Neutrophil (primary cell): ENCODE measurements around the gene STAP2.

Experiments used
- H3K27ac ChIP-seq: fragments of 200-600 bp; sonication (generic); 2 replicates; pipeline ENCODE4 v1.5.1; 2016; ENCODE audit warnings: mild to moderate bottlenecking, moderate library complexity
- H3K27me3 ChIP-seq: fragments of 200-600 bp; sonication (generic); 2 replicates; pipeline ENCODE4 v1.6.0; 2016; ENCODE audit warnings: mild to moderate bottlenecking
- H3K36me3 ChIP-seq: fragments of 200-600 bp; sonication (generic); 2 replicates; pipeline ENCODE4 v1.5.1; 2017
- H3K4me1 ChIP-seq, 2 experiments: fragments of 200-600 bp in 1 of 2; sonication (generic) in 1 of 2; 1 replicate in 1 of 2; 2 replicates in 1 of 2; pipeline versions ENCODE4 v1.5.1 to v1.6.1; 2013 to 2016; ENCODE audit warnings: low read depth in 1 of 2, low read length in 1 of 2, mild to moderate bottlenecking in 1 of 2, moderate library complexity in 1 of 2; ENCODE audit not compliant: control insufficient read depth in 1 of 2, insufficient read depth in 1 of 2
- H3K4me3 ChIP-seq, 2 experiments: fragments of 200-600 bp in 1 of 2; sonication (generic) in 1 of 2; 1 replicate in 1 of 2; 2 replicates in 1 of 2; pipeline ENCODE4 v1.5.1; 2013 to 2016; ENCODE audit warnings: low read depth in 1 of 2, low read length in 1 of 2, mild to moderate bottlenecking in 1 of 2, moderate library complexity in 1 of 2
- H3K9me3 ChIP-seq: fragments of 200-600 bp; sonication (generic); 2 replicates; pipeline ENCODE4 v1.5.1; 2016
- TF ChIP-seq, protein P1 (sequence below): fragments of 200-600 bp; sonication (generic); IDR thresholded peaks from 2 replicates; pipeline ENCODE4 v1.5.1; 2016; ENCODE audit warnings: antibody characterized with exemption

The STAP2 gene

GRCh38 chr19:4305257-4305612 lies 33.4 kb downstream of the STAP2 start:
- no peak overlapping the region for H3K4me3 ChIP-seq
- no peak overlapping the region for H3K27ac ChIP-seq
- H3K4me1 ChIP-seq, result no peaks in the 10 kb centered on the region
- no peaks in the 10 kb centered on the region for H3K36me3 ChIP-seq
- peaks cover 33% of the 10 kb centered on the region for H3K27me3 ChIP-seq
- no peaks in the 10 kb centered on the region for H3K9me3 ChIP-seq
- TF ChIP-seq, protein P1, sequence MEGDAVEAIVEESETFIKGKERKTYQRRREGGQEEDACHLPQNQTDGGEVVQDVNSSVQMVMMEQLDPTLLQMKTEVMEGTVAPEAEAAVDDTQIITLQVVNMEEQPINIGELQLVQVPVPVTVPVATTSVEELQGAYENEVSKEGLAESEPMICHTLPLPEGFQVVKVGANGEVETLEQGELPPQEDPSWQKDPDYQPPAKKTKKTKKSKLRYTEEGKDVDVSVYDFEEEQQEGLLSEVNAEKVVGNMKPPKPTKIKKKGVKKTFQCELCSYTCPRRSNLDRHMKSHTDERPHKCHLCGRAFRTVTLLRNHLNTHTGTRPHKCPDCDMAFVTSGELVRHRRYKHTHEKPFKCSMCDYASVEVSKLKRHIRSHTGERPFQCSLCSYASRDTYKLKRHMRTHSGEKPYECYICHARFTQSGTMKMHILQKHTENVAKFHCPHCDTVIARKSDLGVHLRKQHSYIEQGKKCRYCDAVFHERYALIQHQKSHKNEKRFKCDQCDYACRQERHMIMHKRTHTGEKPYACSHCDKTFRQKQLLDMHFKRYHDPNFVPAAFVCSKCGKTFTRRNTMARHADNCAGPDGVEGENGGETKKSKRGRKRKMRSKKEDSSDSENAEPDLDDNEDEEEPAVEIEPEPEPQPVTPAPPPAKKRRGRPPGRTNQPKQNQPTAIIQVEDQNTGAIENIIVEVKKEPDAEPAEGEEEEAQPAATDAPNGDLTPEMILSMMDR, result no peak

DNA sequence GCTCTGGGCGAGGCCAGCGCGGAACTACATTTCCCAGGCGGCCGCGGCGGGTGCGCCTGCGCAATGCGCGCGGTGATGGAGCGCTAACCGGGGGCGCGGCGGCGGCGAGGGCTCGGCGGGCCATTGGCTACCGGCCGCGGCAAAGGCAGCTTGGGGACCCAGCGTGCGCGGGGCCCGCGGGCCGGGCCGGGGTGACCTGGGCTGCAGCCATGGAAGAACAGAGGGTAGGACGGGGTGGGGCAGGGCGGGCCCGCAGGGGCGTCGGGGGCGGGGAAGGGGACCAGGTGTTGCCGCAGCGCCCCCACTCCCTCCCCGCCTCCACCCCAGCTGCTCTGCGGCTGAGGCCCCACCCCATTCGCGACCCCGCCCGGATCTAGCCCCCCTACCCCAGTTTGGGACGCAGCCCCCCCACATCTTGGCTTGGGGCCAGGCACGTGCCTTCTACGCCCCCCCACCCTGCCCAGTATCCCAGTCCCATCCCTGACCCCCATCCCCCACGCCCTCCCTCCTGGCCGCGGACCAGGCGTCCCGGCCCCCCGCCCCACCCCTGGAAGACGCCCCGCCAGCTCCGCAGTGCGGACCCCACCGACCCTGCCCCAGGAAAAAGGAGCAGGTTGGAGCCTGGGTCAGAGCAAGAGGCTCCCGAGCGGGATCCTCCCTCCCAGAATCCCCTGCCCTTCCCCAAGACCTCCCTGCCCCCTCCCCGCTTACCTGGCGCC lies 33.9 kb downstream of the STAP2 start, which contains the start of gene FSD1:
Gene FSD1, plus strand, starts transcription at position 61 of the 719 bp plus-strand sequence. Its CDS starts 149 bp downstream, at position 210.
- Histone ChIP-seq H3K27me3 (peaks cover 33% of the 10 kb centered on the region), H3K9me3 (no peaks in the 10 kb centered on the region), H3K4me1 (no peaks in the 10 kb centered on the region), H3K36me3 (no peaks in the 10 kb centered on the region), H3K27ac (no peak within 1 kb of the TSS), H3K4me3 (no peak within 1 kb of the TSS)
- TF ChIP-seq, protein P1, result no peak

DNA sequence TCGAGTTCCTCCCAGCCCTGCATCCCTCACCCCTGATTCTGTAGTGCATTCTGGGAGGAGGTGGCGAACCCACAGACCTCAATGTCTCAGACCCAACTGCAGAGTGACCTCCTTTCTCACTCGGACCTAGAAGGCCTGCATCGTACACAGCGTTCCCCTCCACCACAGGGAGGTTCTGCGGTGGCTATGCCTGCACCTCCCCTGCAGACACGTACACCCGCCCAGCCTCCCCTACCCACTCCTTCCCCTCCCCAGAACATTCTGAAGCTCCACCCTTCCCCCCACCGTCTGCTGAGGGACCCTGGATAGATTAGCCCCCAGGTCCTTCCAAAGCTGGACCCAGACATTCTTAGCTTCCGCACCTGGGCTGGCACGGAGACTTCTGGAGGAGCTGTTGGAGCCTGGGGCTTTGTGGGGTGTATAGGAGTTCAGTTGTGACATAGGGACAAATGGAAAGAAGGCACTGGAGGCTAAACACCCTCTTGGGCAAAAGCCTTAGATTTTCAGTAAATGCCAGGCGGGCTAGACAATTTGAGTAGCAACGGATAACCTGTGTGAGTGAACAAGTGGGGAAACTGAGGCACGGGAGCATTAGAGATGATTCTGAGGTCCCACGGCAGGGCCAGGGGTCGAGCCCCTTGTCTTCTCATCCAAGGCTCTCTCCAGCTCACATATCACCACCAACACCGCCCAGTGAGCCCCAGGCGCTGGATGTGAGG lies 34.6 kb downstream of the STAP2 start:
- no peak overlapping the region for H3K27ac ChIP-seq
- no peaks in the 10 kb centered on the region for H3K36me3 ChIP-seq
- no peaks in the 10 kb centered on the region for H3K4me1 ChIP-seq
- H3K27me3 ChIP-seq, result peaks cover 33% of the 10 kb centered on the region
- H3K4me3 ChIP-seq, result no peak overlapping the region
- TF ChIP-seq, protein P1, result no peak
- no peaks in the 10 kb centered on the region for H3K9me3 ChIP-seq

DNA sequence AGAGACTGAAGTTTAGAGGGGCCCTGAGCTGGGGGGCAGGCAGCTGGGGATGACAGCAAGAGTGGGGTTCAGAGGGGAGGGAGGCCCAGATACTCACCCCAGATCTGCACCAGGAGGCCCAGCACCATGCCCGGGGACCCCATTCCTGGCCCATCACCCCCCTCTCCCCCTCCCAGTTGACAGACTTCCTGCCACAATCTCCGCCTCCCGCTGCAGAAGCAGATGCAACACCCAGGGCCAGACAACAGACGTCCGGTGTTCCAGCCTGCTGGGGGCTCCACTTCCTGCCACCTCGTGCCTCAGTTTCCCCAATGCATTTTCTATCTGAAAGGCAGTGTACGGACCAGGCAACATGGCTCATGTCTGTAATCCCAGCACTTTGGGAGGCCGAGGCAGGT lies 36.4 kb downstream of the STAP2 start, which contains the start of gene TMIGD2:
Gene TMIGD2, minus strand, starts transcription at position 147 of the 398 bp plus-strand sequence. Its CDS starts 4 bp downstream, at position 143.
- no peaks in the 10 kb centered on the region for H3K9me3 ChIP-seq
- peaks cover 33% of the 10 kb centered on the region for H3K27me3 ChIP-seq
- H3K27ac ChIP-seq, result no peak within 1 kb of the TSS
- no peaks in the 10 kb centered on the region for H3K36me3 ChIP-seq
- TF ChIP-seq, protein P1, result no peak
- no peak within 1 kb of the TSS for H3K4me3 ChIP-seq
- H3K4me1 ChIP-seq, result no peaks in the 10 kb centered on the region

- Histone ChIP-seq H3K27me3 (peaks cover 33% of the 10 kb centered on the region), H3K36me3 (no peaks in the 10 kb centered on the region), H3K4me1 (no peaks in the 10 kb centered on the region), H3K27ac (no peak overlapping the region), H3K9me3 (no peaks in the 10 kb centered on the region), H3K4me3 (no peak overlapping the region)
- TF ChIP-seq, protein P1, result no peak
Measured at GRCh38 chr19:4301590-4302242, 36.9 kb downstream of the STAP2 start.
